IMR-90 (cell line): Measurements from ENCODE around the gene MOCOS. TPM values are rescaled to one million over a fixed set of nuclear protein-coding genes. Genes with fewer than 3 reads are reported as not detected.

Experiments used
- ATAC-seq: fragments of 200-7000 bp; cut with Tn5 transposase; 2 replicates; pipeline ENCODE4 v1.9.1; 2020; ENCODE audit warnings: low read depth, mild to moderate bottlenecking, moderate library complexity
- BruUV-seq: library from RNA; stranded (reverse); fragments of 400-500 nt; replicated peaks from 2 replicates; lab custom pipeline; 2021; lab: Mats Ljungman, UMichigan
- CTCF ChIA-PET: fragments of 300-600 bp; formaldehyde crosslinking; extraction: SDS; loops from one replicate; lab custom pipeline; 2021; ENCODE audit warnings: antibody characterized with exemption; lab: Yijun Ruan, JAX
- POLR2A ChIA-PET: fragments of 300-600 bp; sonication (Branson Sonifier 250); formaldehyde crosslinking; loops from one replicate; lab custom pipeline; 2022; ENCODE audit warnings: antibody characterized with exemption; ENCODE audit not compliant: unreplicated experiment; lab: Charles Lee
- DNase-seq: peaks from one replicate; pipeline ENCODE4 v3.0.0; 2013
- H2AFZ ChIP-seq: replicated peaks from 2 replicates; pipeline ENCODE3; 2013; ENCODE audit warnings: low read length, mild to moderate bottlenecking; ENCODE audit not compliant: poor library complexity
- H2AK5ac ChIP-seq: 2 replicates; pipeline ENCODE4 v1.6.1; 2013; ENCODE audit warnings: low read depth, low read length, inconsistent platforms
- H2AK9ac ChIP-seq: replicated peaks from 2 replicates; pipeline ENCODE3; 2013; ENCODE audit warnings: mild to moderate bottlenecking, low read depth, low read length, moderate library complexity; ENCODE audit not compliant: poor library complexity
- H2BK120ac ChIP-seq: 2 replicates; pipeline ENCODE4 v1.6.1; 2013; ENCODE audit warnings: low read depth, low read length, inconsistent platforms
- H2BK15ac ChIP-seq: 3 replicates; pipeline ENCODE4 v1.6.1; 2013; ENCODE audit warnings: low read depth, low read length, inconsistent platforms
- H2BK20ac ChIP-seq: 2 replicates; pipeline ENCODE4 v1.6.1; 2013; ENCODE audit warnings: low read depth, mild to moderate bottlenecking, inconsistent platforms, low read length, moderate library complexity
- H2BK5ac ChIP-seq: 2 replicates; pipeline ENCODE4 v1.6.1; 2013; ENCODE audit warnings: mild to moderate bottlenecking, low read depth, low read length, inconsistent platforms; ENCODE audit not compliant: poor library complexity, severe bottlenecking
- H3K14ac ChIP-seq: replicated peaks from 2 replicates; pipeline ENCODE4 v1.6.1; 2013; ENCODE audit warnings: low read depth, low read length, inconsistent platforms
- H3K18ac ChIP-seq: 2 replicates; pipeline ENCODE4 v1.6.1; 2013; ENCODE audit warnings: low read depth, low read length, control low read depth
- H3K23ac ChIP-seq: 2 replicates; pipeline ENCODE4 v1.6.1; 2013; ENCODE audit warnings: low read depth, low read length, inconsistent platforms
- H3K27ac ChIP-seq: 2 replicates; pipeline ENCODE4 v1.5.1; 2013; ENCODE audit warnings: mild to moderate bottlenecking, control low read depth, low read length; ENCODE audit not compliant: insufficient read depth
- H3K27me3 ChIP-seq: 2 replicates; pipeline ENCODE4 v1.6.1; 2013; ENCODE audit warnings: low read length; ENCODE audit not compliant: control insufficient read depth, insufficient read depth
- H3K36me3 ChIP-seq: 2 replicates; pipeline ENCODE4 v1.6.1; 2013; ENCODE audit warnings: low read length, mixed read lengths; ENCODE audit not compliant: control insufficient read depth, insufficient read depth
- H3K4ac ChIP-seq: 2 replicates; pipeline ENCODE4 v1.6.1; 2013; ENCODE audit warnings: low read depth, low read length, inconsistent platforms
- H3K4me1 ChIP-seq: 2 replicates; pipeline ENCODE4 v1.6.1; 2013; ENCODE audit warnings: low read length, mixed read lengths; ENCODE audit not compliant: control insufficient read depth, insufficient read depth
- H3K4me2 ChIP-seq: 2 replicates; pipeline ENCODE4 v1.6.1; 2013; ENCODE audit warnings: low read depth, mild to moderate bottlenecking, control low read depth, low read length, moderate library complexity
- H3K4me3 ChIP-seq: 2 replicates; pipeline ENCODE4 v1.5.1; 2013; ENCODE audit warnings: low read depth, mild to moderate bottlenecking, control low read depth, low read length, moderate library complexity; ENCODE audit not compliant: insufficient read depth
- H3K56ac ChIP-seq: 2 replicates; pipeline ENCODE4 v1.6.1; 2013; ENCODE audit warnings: low read length, inconsistent platforms; ENCODE audit not compliant: insufficient read depth; ENCODE audit errors: extremely low read depth
- H3K79me1 ChIP-seq, 2 experiments: 2 replicates each; pipeline ENCODE4 v1.6.1; 2013; ENCODE audit warnings: low read length in 2 of 2, inconsistent platforms in 1 of 2, low read depth in 1 of 2
- H3K9ac ChIP-seq: 2 replicates; pipeline ENCODE4 v1.6.1; 2013; ENCODE audit warnings: low read depth, low read length, control low read depth
- H3K9me1 ChIP-seq: 2 replicates; pipeline ENCODE4 v1.6.1; 2013; ENCODE audit warnings: low read length, inconsistent platforms; ENCODE audit not compliant: insufficient read depth
- H3K9me3 ChIP-seq: 2 replicates; pipeline ENCODE4 v1.6.1; 2013; ENCODE audit warnings: low read length; ENCODE audit not compliant: control insufficient read depth, insufficient read depth
- H4K20me1 ChIP-seq: 2 replicates; pipeline ENCODE4 v1.6.1; 2013; ENCODE audit warnings: low read length, inconsistent platforms; ENCODE audit not compliant: insufficient read depth
- H4K5ac ChIP-seq: 2 replicates; pipeline ENCODE4 v1.6.1; 2013; ENCODE audit warnings: mild to moderate bottlenecking, low read depth, low read length, control low read depth
- H4K8ac ChIP-seq, 2 experiments: 2 replicates each; pipeline ENCODE4 v1.6.1; 2013; ENCODE audit warnings: low read depth in 2 of 2, low read length in 2 of 2, control low read depth in 1 of 2, inconsistent platforms in 1 of 2
- H4K91ac ChIP-seq: 2 replicates; pipeline ENCODE4 v1.6.1; 2013; ENCODE audit warnings: low read depth, low read length, inconsistent platforms; ENCODE audit not compliant: insufficient read depth
- CEBPB ChIP-seq: IDR thresholded peaks from 2 replicates; pipeline ENCODE4 v1.6.1; 2012; ENCODE audit warnings: low read depth, low read length, improper control_type of control experiment
- CHD1 ChIP-seq: IDR thresholded peaks from 2 replicates; pipeline ENCODE4 v1.6.1; 2012; ENCODE audit warnings: low read depth, low read length, improper control_type of control experiment
- FOS ChIP-seq: fragments of 150-350 bp; IDR thresholded peaks from 2 replicates; pipeline ENCODE4 v1.6.1; 2016; ENCODE audit warnings: low read depth, low read length
- MAFK ChIP-seq: IDR thresholded peaks from 2 replicates; pipeline ENCODE4 v1.6.1; 2012; ENCODE audit warnings: low read depth, low read length, improper control_type of control experiment
- MAZ ChIP-seq: IDR thresholded peaks from 2 replicates; pipeline ENCODE4 v1.6.1; 2012; ENCODE audit warnings: low read depth, mild to moderate bottlenecking, low read length, improper control_type of control experiment, moderate library complexity, borderline replicate concordance
- MXI1 ChIP-seq: IDR thresholded peaks from 2 replicates; pipeline ENCODE4 v1.6.1; 2012; ENCODE audit warnings: low read depth, mild to moderate bottlenecking, low read length, moderate library complexity, borderline replicate concordance
- NFE2L2 ChIP-seq: fragments of 150-350 bp; IDR thresholded peaks from 2 replicates; pipeline ENCODE4 v1.6.1; 2016; ENCODE audit warnings: low read depth, mild to moderate bottlenecking, low read length
- POLR2A ChIP-seq: IDR thresholded peaks from 2 replicates; pipeline ENCODE4 v1.6.1; 2012; ENCODE audit warnings: mild to moderate bottlenecking, low read depth, low read length
- RAD21 ChIP-seq: IDR thresholded peaks from 2 replicates; pipeline ENCODE4 v1.6.1; 2012; ENCODE audit warnings: low read length, improper control_type of control experiment
- RFX5 ChIP-seq: IDR thresholded peaks from 2 replicates; pipeline ENCODE4 v1.8.0; 2012; ENCODE audit warnings: low read depth, mild to moderate bottlenecking, low read length, moderate library complexity
- SMC3 ChIP-seq: fragments of 150-350 bp; IDR thresholded peaks from 2 replicates; pipeline ENCODE4 v1.6.1; 2016; ENCODE audit warnings: low read depth, mild to moderate bottlenecking, antibody characterized with exemption, low read length, moderate library complexity
- USF2 ChIP-seq: fragments of 150-350 bp; IDR thresholded peaks from 2 replicates; pipeline ENCODE4 v1.6.1; 2017; ENCODE audit warnings: mild to moderate bottlenecking, antibody characterized with exemption, low read length, low read depth
- WGBS, 2 experiments: methylation state at CpG; one replicate each; pipeline versions ENCODE4 v1.1.5 to v1.1.7; 2013; ENCODE audit warnings: missing lambda C conversion rate in 2 of 2; ENCODE audit not compliant: insufficient read length in 1 of 2; ENCODE audit errors: extremely low coverage in 2 of 2; 5-methylcytosine and 5-hydroxymethylcytosine counted together
- dilution Hi-C: fragments of 300-500 bp; cut with HindIII; formaldehyde crosslinking; loops from one replicate; pipeline ENCODE4 v1.14.3; 2018; ENCODE audit warnings: low sequenced_read_pairs; ENCODE audit not compliant: unreplicated experiment
- in situ Hi-C: fragments of 300-500 bp; cut with MboI; formaldehyde crosslinking; loops from 3 replicates; pipeline ENCODE4 v1.14.3; 2019; ENCODE audit warnings: low sequenced_read_pairs, inconsistent platforms, mixed read lengths
- intact Hi-C: fragments of 100-400 bp; cut with micrococcal nuclease; formaldehyde crosslinking; loops from 2 replicates; pipeline ENCODE4 v1.10.0; 2022
- polyA plus RNA-seq, 3 experiments: library from polyadenylated mRNA; depleted of rRNA; stranded (reverse); fragments of >200 nt; gene quantifications; 2 replicates each; pipeline ENCODE4 v1.2.3, GENCODE V29; 2012; ENCODE audit warnings: low replicate concordance in 1 of 3
- total RNA-seq: library from RNA; depleted of rRNA; stranded (reverse); fragments of >200 nt; gene quantifications from 2 replicates; pipeline ENCODE4 v1.2.3, GENCODE V29; 2012

The MOCOS gene
- total and polyA plus RNA-seq, 2 of the 4 experiments (the other 2 are of a cell fraction) = 1.1 to 2.2 TPM

- H3K9me1 ChIP-seq = peaks cover 12% of the 10 kb centered on the region
- H4K20me1 ChIP-seq = no peaks in the 10 kb centered on the region
- no peak overlapping the region for H2BK15ac ChIP-seq
- H3K79me1 ChIP-seq = peaks cover 0 to 1% of the 10 kb centered on the region in 2 experiments; a peak in 2 of 4 replicates
- H3K27me3 ChIP-seq = no peaks in the 10 kb centered on the region
- H3K4me3 ChIP-seq = no peak overlapping the region
- no peak for ATAC-seq
- no peak overlapping the region for H2AK5ac ChIP-seq
- no peak overlapping the region for H3K56ac ChIP-seq
- H2AFZ ChIP-seq = no peak overlapping the region
- WGBS, 2 experiments = no CpG with 5 or more reads among the region's 1 CpG
- H3K4me2 ChIP-seq = no peak overlapping the region
- in situ Hi-C loops (no loop called here), intact Hi-C loops (no loop called here), dilution Hi-C loops (no loop called here)
- CTCF ChIA-PET = interaction anchor here (0.6 to 1.4 kb wide), 3 partner anchors 9 to 198 kb away, joined by 3 to 5 read pairs (median 4); no protein-coding TSS in a partner anchor
- no peak overlapping the region for H3K9ac ChIP-seq
- no peak overlapping the region for H3K23ac ChIP-seq
- H3K4me1 ChIP-seq = peaks cover 3% of the 10 kb centered on the region; the same call in 1 of the 2 replicates
- H3K14ac ChIP-seq = no peak overlapping the region
- POLR2A ChIA-PET = no interaction called here
- H2BK20ac ChIP-seq = no peak overlapping the region
- H3K9me3 ChIP-seq = peaks cover 2% of the 10 kb centered on the region
- H3K18ac ChIP-seq = no peak overlapping the region
- H3K4ac ChIP-seq = no peak overlapping the region
- no peak overlapping the region for H4K91ac ChIP-seq
- no peak overlapping the region for H2BK120ac ChIP-seq
- BruUV-seq = no TSS peak
- no peak overlapping the region for H4K5ac ChIP-seq
- DNase-seq = peak; percentile 65
- H2AK9ac ChIP-seq = no peak overlapping the region
- no peak overlapping the region for H4K8ac ChIP-seq
- no peaks in the 10 kb centered on the region for H3K36me3 ChIP-seq
- no peak overlapping the region for H3K27ac ChIP-seq
- H2BK5ac ChIP-seq = no peak overlapping the region
- TF ChIP-seq RFX5 (no peak), CHD1 (no peak), FOS (0 out of 2 replicates have a peak, but pooled peaks have one; percentile 20), MXI1 (no peak), POLR2A (no peak), MAZ (no peak), USF2 (no peak), RAD21 (no peak), CEBPB (peak; percentile 75), MAFK (no peak), NFE2L2 (no peak), SMC3 (no peak)
Measured at GRCh38 chr18:36294031-36294430, 106.7 kb downstream of the MOCOS start.
